HL-60 (cell line): ENCODE data around the gene GPATCH8.

Experiments used
- DNase-seq, 2 experiments: peaks; one replicate each; pipeline ENCODE4 v3.0.0-alpha.2; 2010 to 2020; ENCODE audit warnings: low read depth in 1 of 2, low spot score in 1 of 2
- H3K27ac ChIP-seq: fragments of 250-450 bp; sonication (Bioruptor Pico); replicated peaks from 2 replicates; pipeline ENCODE4 v1.5.1; 2020; ENCODE audit warnings: mild to moderate bottlenecking, moderate library complexity
- H3K27me3 ChIP-seq: fragments of 250-450 bp; sonication (Bioruptor Pico); 2 replicates; pipeline ENCODE4 v1.5.1; 2021; ENCODE audit warnings: mild to moderate bottlenecking, moderate library complexity; ENCODE audit not compliant: insufficient read depth, poor library complexity, severe bottlenecking
- H3K4me3 ChIP-seq: replicated peaks from 2 replicates; pipeline ENCODE4 v1.5.1; 2011; ENCODE audit warnings: mild to moderate bottlenecking, control low read depth, low read length; ENCODE audit not compliant: insufficient read depth
- GABPA ChIP-seq: IDR thresholded peaks from 2 replicates; pipeline ENCODE4 v1.6.1; 2012; ENCODE audit warnings: low read depth
- POLR2AphosphoS5 ChIP-seq: IDR thresholded peaks from 2 replicates; pipeline ENCODE4 v1.6.1; 2012; ENCODE audit warnings: low read depth
- SPI1 ChIP-seq: IDR thresholded peaks from 2 replicates; pipeline ENCODE4 v1.6.1; 2012; ENCODE audit warnings: low read depth, mild to moderate bottlenecking, borderline replicate concordance
- TF ChIP-seq, protein P1 (sequence below): IDR thresholded peaks from 2 replicates; pipeline ENCODE4 v1.6.1; 2012; ENCODE audit warnings: low read depth; ENCODE audit not compliant: insufficient replicate concordance
- TF ChIP-seq, protein P2 (sequence below): IDR thresholded peaks from one replicate; pipeline ENCODE4 v1.5.1; 2011; ENCODE audit warnings: low read length, control low read depth, inconsistent platforms; ENCODE audit not compliant: insufficient read depth

Gene GPATCH8

DNA sequence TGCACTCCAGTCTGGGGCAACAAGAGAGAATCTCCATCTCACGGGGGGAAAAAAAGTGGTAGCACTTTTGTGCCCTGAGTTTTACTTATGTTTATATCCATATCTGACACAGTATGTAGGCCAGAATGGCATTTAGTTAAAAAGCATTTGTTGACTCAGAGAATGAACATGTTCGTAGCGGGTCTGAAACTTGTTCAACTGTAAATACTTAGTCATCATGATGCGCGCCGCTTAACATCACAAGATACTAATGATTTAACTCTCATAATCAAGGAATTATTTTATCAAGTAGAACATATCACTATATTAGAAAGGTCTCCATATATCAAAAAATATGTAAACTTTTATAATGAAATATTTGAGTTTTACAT, 58.5 kb downstream of the GPATCH8 start:
- H3K27ac ChIP-seq = no peak overlapping the region
- DNase-seq = no peak
- TF ChIP-seq, protein P1, sequence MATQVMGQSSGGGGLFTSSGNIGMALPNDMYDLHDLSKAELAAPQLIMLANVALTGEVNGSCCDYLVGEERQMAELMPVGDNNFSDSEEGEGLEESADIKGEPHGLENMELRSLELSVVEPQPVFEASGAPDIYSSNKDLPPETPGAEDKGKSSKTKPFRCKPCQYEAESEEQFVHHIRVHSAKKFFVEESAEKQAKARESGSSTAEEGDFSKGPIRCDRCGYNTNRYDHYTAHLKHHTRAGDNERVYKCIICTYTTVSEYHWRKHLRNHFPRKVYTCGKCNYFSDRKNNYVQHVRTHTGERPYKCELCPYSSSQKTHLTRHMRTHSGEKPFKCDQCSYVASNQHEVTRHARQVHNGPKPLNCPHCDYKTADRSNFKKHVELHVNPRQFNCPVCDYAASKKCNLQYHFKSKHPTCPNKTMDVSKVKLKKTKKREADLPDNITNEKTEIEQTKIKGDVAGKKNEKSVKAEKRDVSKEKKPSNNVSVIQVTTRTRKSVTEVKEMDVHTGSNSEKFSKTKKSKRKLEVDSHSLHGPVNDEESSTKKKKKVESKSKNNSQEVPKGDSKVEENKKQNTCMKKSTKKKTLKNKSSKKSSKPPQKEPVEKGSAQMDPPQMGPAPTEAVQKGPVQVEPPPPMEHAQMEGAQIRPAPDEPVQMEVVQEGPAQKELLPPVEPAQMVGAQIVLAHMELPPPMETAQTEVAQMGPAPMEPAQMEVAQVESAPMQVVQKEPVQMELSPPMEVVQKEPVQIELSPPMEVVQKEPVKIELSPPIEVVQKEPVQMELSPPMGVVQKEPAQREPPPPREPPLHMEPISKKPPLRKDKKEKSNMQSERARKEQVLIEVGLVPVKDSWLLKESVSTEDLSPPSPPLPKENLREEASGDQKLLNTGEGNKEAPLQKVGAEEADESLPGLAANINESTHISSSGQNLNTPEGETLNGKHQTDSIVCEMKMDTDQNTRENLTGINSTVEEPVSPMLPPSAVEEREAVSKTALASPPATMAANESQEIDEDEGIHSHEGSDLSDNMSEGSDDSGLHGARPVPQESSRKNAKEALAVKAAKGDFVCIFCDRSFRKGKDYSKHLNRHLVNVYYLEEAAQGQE = no peak
- TF ChIP-seq, protein P2, sequence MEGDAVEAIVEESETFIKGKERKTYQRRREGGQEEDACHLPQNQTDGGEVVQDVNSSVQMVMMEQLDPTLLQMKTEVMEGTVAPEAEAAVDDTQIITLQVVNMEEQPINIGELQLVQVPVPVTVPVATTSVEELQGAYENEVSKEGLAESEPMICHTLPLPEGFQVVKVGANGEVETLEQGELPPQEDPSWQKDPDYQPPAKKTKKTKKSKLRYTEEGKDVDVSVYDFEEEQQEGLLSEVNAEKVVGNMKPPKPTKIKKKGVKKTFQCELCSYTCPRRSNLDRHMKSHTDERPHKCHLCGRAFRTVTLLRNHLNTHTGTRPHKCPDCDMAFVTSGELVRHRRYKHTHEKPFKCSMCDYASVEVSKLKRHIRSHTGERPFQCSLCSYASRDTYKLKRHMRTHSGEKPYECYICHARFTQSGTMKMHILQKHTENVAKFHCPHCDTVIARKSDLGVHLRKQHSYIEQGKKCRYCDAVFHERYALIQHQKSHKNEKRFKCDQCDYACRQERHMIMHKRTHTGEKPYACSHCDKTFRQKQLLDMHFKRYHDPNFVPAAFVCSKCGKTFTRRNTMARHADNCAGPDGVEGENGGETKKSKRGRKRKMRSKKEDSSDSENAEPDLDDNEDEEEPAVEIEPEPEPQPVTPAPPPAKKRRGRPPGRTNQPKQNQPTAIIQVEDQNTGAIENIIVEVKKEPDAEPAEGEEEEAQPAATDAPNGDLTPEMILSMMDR = no peak
- TF ChIP-seq GABPA (no peak), SPI1 (no peak), POLR2AphosphoS5 (no peak)
- no peaks in the 10 kb centered on the region for H3K27me3 ChIP-seq
- no peak overlapping the region for H3K4me3 ChIP-seq

DNA sequence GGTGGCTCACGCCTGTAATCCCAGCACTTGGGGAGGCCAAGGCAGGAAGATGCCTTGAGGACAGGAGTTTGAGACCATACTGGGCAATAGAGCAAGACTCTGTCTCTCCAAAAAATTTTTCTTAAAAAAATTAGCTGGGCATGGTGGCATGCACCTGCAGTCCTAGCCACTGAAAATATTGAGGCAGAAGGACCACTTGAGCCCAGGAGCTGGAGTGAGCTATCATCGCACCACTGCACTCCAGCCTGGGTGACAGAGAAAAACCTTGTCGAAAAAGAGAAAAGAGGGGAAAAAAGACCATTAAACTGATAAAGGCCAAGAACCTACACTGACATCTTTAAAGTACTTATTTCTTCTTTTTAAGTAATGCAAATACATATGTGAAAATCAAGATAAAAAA, 60.4 kb downstream of the GPATCH8 start:
- TF ChIP-seq, protein P1 = no peak
- TF ChIP-seq POLR2AphosphoS5 (no peak), GABPA (no peak), SPI1 (no peak)
- TF ChIP-seq, protein P2 = no peak
- Histone ChIP-seq H3K27me3 (no peaks in the 10 kb centered on the region), H3K4me3 (no peak overlapping the region), H3K27ac (no peak overlapping the region)
- no peak for DNase-seq

DNA sequence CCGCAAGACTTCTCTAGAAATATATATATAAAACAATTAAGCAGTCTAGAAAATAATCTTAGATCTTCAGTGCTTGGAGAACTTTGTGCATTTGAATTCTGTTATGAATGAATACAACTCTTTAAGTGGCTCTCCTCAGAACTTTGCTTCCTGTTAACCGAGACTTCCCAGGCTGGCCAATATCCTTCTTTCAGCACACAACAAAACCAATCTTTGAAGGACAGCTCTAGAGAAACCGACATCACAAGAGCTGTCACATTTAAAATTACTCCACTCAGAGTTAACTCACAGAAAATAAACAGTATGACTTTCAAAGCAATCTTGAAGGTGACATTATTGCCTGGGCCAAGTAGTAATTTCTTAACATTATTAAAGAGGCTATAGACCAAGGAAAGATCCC, 64.0 kb downstream of the GPATCH8 start:
- Histone ChIP-seq H3K27me3 (no peaks in the 10 kb centered on the region), H3K4me3 (no peak overlapping the region), H3K27ac (no peak overlapping the region)
- no peak for DNase-seq
- TF ChIP-seq, protein P2 = no peak
- TF ChIP-seq SPI1 (no peak), POLR2AphosphoS5 (no peak), GABPA (no peak)
- TF ChIP-seq, protein P1 = no peak
